Liver (tissue), 3 donors: ENCODE measurements around the gene PGAM2.
A peak's percentile ranks its signal among the peaks of the same experiment; 100 is the strongest.

Experiments
- ATF3 ChIP-seq: IDR thresholded peaks from 2 replicates; pipeline ENCODE4 v1.6.1; 2016; ENCODE audit warnings: antibody characterized with exemption
- CTCF ChIP-seq: fragments of 150-350 bp; IDR thresholded peaks from 2 replicates; pipeline ENCODE4 v1.5.1; 2017; ENCODE audit warnings: improper control_type of control experiment, low read depth, low read length; ENCODE audit not compliant: missing input control
- EGR1 ChIP-seq, 2 donors: IDR thresholded peaks; 2 replicates each; pipeline ENCODE4 v1.6.1; 2016 to 2018; ENCODE audit warnings: antibody characterized with exemption in 2 of 2, low read depth in 2 of 2
- FOXA1 ChIP-seq: IDR thresholded peaks from 2 replicates; pipeline ENCODE4 v1.6.1; 2016; ENCODE audit warnings: antibody characterized with exemption
- MAX ChIP-seq: IDR thresholded peaks from 2 replicates; pipeline ENCODE4 v1.6.1; 2016; ENCODE audit warnings: antibody characterized with exemption
- NR2F2 ChIP-seq: IDR thresholded peaks from 2 replicates; pipeline ENCODE4 v1.6.1; 2016; ENCODE audit warnings: antibody characterized with exemption
- RAD21 ChIP-seq, 2 donors: IDR thresholded peaks; 2 replicates each; pipeline ENCODE4 v1.6.1; 2016; ENCODE audit warnings: antibody characterized with exemption in 2 of 2, mild to moderate bottlenecking in 2 of 2
- REST ChIP-seq: IDR thresholded peaks from 2 replicates; pipeline ENCODE4 v1.6.1; 2016; ENCODE audit warnings: antibody characterized with exemption, mild to moderate bottlenecking
- SP1 ChIP-seq: IDR thresholded peaks from 2 replicates; pipeline ENCODE4 v1.6.1; 2018; ENCODE audit warnings: antibody characterized with exemption, mild to moderate bottlenecking
- TAF1 ChIP-seq: conservative IDR thresholded peaks from 2 replicates; pipeline ENCODE4 v1.6.1; 2016; ENCODE audit warnings: antibody characterized with exemption, mild to moderate bottlenecking
- YY1 ChIP-seq: IDR thresholded peaks from 2 replicates; pipeline ENCODE4 v1.6.1; 2016; ENCODE audit warnings: antibody characterized with exemption, mild to moderate bottlenecking
- ZBTB33 ChIP-seq: IDR thresholded peaks from 2 replicates; pipeline ENCODE4 v1.6.1; 2016; ENCODE audit warnings: antibody characterized with exemption
- donor health status: healthy.
- donor health status: healthy.

- TF ChIP-seq CTCF (no peak), MAX (no peak), YY1 (no peak), REST (no peak), ATF3 (no peak), TAF1 (no peak), FOXA1 (no peak), SP1 (no peak), ZBTB33 (no peak), EGR1 (IDR thresholded peaks at IDR 0.05; ENCODE audit: low read depth in 2 of 2) (no peak), NR2F2 (no peak), RAD21 (IDR thresholded peaks at IDR 0.05) (peak in 1 of 2 donors; percentile 20)
Measured at GRCh38 chr7:44087911-44088838, 22.8 kb upstream of the PGAM2 start.
